ENCODE data around the gene SLC16A10. TPM values are rescaled to one million over a fixed set of nuclear protein-coding genes. Genes with fewer than 3 reads are reported as not detected.

The SLC16A10 gene
- total and polyA plus RNA-seq, 2 of the 13 experiments (the other 11 are each of a cell fraction or from before 2014, with no cell fraction given) = 8.2 to 20.1 TPM

DNA sequence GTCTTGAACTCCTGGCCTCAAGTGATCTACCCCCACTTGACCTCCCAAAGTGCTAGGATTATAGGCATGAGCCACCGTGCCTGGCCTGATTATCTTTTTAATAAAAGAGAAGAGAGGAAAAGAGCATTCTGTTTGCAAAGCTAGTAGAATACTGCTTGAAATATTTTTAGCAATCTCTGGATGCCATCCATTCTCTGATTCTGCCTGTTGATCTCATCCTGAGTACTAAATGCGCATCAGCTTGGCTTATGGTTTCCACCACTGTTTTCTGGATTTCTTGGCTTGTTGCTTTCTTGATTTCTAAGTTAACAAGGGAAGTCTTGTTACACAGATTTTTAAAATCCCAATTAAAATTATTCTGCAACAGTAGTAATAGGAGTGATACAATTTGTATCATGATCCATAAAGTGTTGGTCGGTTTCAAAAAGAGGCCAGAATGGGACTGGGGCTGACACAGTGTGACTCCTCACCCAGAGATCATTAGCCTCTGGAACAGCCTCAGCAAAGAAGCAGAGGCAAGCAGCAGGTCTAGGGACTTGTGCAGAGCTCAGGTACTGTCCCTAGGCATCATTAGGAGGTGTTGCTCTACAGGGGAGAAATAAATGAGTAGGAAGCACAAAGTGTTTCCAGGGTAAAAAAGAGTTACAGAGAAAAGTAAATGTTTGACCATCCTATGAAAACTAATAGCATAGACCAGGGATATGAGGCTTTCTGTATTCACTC lies 17.8 kb upstream of the SLC16A10 start:
- ATAC-seq (no peak), FAIRE-seq (no peak), DNase-seq (ENCODE audit: low spot score) (no peak)
- POLR2A ChIA-PET = no interaction called here
- Histone ChIP-seq H2AFZ (ENCODE audit: low read length) (no peak overlapping the region), H3K9ac (ENCODE audit: insufficient read depth, low read depth, low read length) (no peak overlapping the region), H3K27ac (ENCODE audit: extremely low read length, insufficient read depth, low read length) (no peak overlapping the region), H3K27me3 (ENCODE audit: control insufficient read depth in 1 of 2, insufficient read depth in 2 of 2, low read length in 2 of 2) (peaks cover 0 to 4% of the 10 kb centered on the region in 2 experiments; a peak in 2 of 5 replicates), H4K20me1 (ENCODE audit: insufficient read depth, low read length) (no peaks in the 10 kb centered on the region), H3K36me3 (replicated peaks in 1 of 2; ENCODE audit: control insufficient read depth in 1 of 2, insufficient read depth in 2 of 2, low read length in 2 of 2) (no peaks in the 10 kb centered on the region), H3K4me3 (replicated peaks in 1 of 3; ENCODE audit: insufficient read depth in 1 of 3, low read depth in 2 of 3, low read length in 3 of 3) (no peak overlapping the region), H3K79me2 (ENCODE audit: insufficient read depth, low read length) (no peaks in the 10 kb centered on the region), H3K4me2 (ENCODE audit: low read depth, low read length) (no peak overlapping the region), H3K9me3 (ENCODE audit: low read length) (no peaks in the 10 kb centered on the region), H3K4me1 (ENCODE audit: insufficient read depth, low read length) (peaks cover 15% of the 10 kb centered on the region)
- BruUV-seq (replicated peaks) = no TSS peak
- intact Hi-C loops (cut with micrococcal nuclease; ENCODE audit: unreplicated experiment) (no loop called here), in situ Hi-C loops (cut with HindIII; ENCODE audit: extremely low pct_ligation_motif_present, low pct_unique_long_range_greater_than_20kb) (loop anchor here (25.0 kb wide), 1 partner anchor 568 kb away; no protein-coding TSS in a partner anchor)
- CTCF ChIA-PET (ENCODE audit: low intra/inter-chr PET ratio, low total read pairs) = no interaction called here
- TF ChIP-seq GMEB1 (CRISPR knock-in tag; IDR thresholded peaks at IDR 0.05; ENCODE audit: borderline replicate concordance) (no peak), NR2C2 (CRISPR knock-in tag; IDR thresholded peaks at IDR 0.05; ENCODE audit: borderline replicate concordance) (no peak), ZNF674 (CRISPR knock-in tag; IDR thresholded peaks at IDR 0.05; ENCODE audit: low read depth) (no peak), MYNN (CRISPR knock-in tag; IDR thresholded peaks at IDR 0.05; ENCODE audit: low read depth) (no peak), HBP1 (CRISPR knock-in tag; IDR thresholded peaks at IDR 0.05; ENCODE audit: low read depth) (no peak)
- TF ChIP-seq, protein P1, sequence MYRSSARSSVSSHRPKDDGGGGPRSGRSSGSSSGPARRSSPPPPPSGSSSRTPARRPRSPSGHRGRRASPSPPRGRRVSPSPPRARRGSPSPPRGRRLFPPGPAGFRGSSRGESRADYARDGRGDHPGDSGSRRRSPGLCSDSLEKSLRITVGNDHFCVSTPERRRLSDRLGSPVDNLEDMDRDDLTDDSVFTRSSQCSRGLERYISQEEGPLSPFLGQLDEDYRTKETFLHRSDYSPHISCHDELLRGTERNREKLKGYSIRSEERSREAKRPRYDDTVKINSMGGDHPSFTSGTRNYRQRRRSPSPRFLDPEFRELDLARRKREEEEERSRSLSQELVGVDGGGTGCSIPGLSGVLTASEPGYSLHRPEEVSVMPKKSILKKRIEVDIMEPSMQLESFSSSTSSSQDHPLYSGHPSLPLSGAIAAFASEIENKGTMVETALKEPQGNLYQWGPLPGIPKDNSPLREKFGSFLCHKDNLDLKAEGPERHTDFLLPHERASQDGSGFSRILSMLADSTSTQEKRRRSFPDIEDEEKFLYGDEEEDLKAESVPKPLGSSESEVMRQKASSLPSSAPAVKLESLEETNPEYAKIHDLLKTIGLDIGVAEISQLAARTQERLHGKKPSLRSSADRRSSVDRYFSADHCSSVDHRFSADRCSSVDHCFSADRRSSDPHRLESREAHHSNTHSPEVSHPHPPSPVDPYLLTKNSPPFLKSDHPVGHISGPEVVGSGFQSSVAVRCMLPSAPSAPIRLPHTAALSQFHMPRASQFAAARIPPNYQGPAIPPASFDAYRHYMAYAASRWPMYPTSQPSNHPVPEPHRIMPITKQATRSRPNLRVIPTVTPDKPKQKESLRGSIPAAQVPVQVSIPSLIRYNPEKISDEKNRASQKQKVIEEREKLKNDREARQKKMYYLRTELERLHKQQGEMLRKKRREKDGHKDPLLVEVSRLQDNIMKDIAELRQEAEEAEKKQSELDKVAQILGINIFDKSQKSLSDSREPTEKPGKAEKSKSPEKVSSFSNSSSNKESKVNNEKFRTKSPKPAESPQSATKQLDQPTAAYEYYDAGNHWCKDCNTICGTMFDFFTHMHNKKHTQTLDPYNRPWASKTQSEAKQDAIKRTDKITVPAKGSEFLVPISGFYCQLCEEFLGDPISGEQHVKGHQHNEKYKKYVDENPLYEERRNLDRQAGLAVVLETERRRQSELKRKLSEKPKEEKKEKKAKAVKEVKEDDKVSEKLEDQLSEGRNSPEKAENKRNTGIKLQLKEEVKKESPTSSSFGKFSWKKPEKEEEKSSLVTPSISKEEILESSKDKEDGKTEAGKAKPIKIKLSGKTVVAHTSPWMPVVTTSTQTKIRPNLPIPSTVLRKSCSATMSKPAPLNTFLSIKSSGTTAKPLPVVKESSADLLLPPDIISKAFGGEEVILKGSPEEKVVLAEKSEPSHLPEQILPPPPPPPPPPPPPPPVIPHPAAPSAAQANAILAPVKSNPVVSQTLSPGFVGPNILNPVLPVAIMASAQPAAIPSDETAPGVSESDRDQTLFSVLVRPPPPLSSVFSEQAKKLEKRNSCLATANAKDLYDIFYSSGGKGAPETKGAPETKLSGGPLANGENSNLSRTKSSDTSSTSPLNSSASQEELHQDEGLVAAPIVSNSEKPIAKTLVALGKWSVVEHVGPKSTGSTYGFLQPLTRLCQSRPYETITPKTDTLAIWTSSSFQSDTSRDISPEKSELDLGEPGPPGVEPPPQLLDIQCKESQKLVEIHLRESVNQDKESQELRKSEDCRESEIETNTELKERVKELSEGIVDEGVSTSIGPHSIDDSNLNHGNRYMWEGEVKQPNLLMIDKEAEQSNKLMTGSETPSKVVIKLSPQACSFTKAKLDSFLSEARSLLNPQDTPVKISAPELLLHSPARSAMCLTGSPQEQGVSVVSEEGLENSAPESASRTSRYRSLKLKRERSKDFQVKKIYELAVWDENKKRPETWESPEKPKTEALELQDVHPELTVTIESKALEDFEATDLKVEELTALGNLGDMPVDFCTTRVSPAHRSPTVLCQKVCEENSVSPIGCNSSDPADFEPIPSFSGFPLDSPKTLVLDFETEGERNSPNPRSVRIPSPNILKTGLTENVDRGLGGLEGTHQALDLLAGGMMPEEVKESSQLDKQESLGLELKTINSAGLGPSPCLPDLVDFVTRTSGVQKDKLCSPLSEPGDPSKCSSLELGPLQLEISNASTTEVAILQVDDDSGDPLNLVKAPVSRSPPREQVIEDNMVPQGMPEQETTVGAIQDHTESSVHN (CRISPR knock-in tag; IDR thresholded peaks at IDR 0.05) = no peak
- TF ChIP-seq, protein P2, sequence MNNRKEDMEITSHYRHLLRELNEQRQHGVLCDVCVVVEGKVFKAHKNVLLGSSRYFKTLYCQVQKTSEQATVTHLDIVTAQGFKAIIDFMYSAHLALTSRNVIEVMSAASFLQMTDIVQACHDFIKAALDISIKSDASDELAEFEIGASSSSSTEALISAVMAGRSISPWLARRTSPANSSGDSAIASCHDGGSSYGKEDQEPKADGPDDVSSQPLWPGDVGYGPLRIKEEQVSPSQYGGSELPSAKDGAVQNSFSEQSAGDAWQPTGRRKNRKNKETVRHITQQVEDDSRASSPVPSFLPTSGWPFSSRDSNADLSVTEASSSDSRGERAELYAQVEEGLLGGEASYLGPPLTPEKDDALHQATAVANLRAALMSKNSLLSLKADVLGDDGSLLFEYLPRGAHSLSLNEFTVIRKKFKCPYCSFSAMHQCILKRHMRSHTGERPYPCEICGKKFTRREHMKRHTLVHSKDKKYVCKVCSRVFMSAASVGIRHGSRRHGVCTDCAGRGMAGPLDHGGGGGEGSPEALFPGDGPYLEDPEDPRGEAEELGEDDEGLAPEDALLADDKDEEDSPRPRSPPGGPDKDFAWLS (CRISPR knock-in tag; IDR thresholded peaks at IDR 0.05; ENCODE audit: borderline replicate concordance) = no peak
- 42% methylated on average over 3 of the region's 3 CpGs for WGBS (ENCODE audit: low lambda C conversion rate)
